A673 (cell line): ENCODE results near the gene LRRC8D.
"Not testable (repeated sequence)": the region's sequence is repeated elsewhere in the genome, so short reads cannot be mapped to it uniquely, and the experiment has no call there.

Experiments used
- CTCF ChIP-seq: fragments of 300-800, 200-600 bp; sonication (generic); conservative IDR thresholded peaks from 2 replicates; pipeline ENCODE4 v1.5.1; 2017; ENCODE audit warnings: low read depth, mild to moderate bottlenecking, antibody characterized with exemption, low read length, moderate library complexity, mixed read lengths
- EZH2 ChIP-seq: fragments of 200-600 bp; sonication (generic); IDR thresholded peaks from 2 replicates; pipeline ENCODE4 v1.6.1; 2017; ENCODE audit warnings: borderline replicate concordance, low read depth, mild to moderate bottlenecking, mixed read lengths, antibody characterized with exemption, low read length; ENCODE audit not compliant: poor library complexity, severe bottlenecking

GRCh38 chr1:89797876-89798275, 23.0 kb upstream of the LRRC8D start:
- TF ChIP-seq CTCF, EZH2: not testable (repeated sequence)
